ENCODE data around the gene MICALL1.

DNA sequence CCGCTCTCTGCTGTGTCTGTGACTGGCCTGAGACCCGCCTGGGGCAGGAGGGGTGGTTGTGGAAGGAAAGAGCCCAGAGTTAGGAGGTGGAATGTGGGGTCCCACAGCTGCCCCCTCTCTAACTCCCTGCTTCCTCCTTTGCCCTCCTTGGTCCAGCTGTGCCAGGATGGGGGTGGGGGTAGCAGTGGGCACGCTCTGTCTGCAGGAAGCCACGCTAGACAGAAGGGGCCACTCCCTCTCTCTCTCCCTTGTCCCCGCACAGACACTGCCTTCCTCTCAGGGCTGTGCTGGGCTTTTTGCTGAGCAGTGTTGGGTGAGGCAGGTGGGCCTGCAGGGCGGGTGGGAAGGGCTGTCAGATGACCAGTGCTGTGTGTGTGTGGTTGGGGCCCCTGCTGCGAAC lies 80.3 kb downstream of the MICALL1 start:
- no peak for TF ChIP-seq POLR2A (IDR thresholded peaks at IDR 0.05; ENCODE audit: low read length)
- no peak for TF ChIP-seq GATA1 (IDR thresholded peaks at IDR 0.05; ENCODE audit: low read depth, low read length)
